Loucy (cell line): ENCODE results near the gene PTPRA.
A peak's percentile ranks its signal among the peaks of the same experiment; 100 is the strongest.

ENCODE experiments used
- H2AFZ ChIP-seq: fragments of 200-600 bp; sonication (generic); 2 replicates; pipeline ENCODE4 v1.6.0; 2016; ENCODE audit warnings: antibody characterized with exemption, mild to moderate bottlenecking, low read length, moderate library complexity
- H3F3A ChIP-seq: fragments of 200-600 bp; 2 replicates; pipeline ENCODE4 v1.6.0; 2016; ENCODE audit warnings: antibody characterized with exemption, low read depth, mild to moderate bottlenecking
- H3K27me3 ChIP-seq: fragments of 200-600 bp; sonication (generic); 2 replicates; pipeline ENCODE4 v1.6.1; 2014; ENCODE audit warnings: low read length, mild to moderate bottlenecking; ENCODE audit not compliant: insufficient read depth, poor library complexity, severe bottlenecking
- H3K36me3 ChIP-seq: fragments of 200-600 bp; sonication (generic); 2 replicates; pipeline ENCODE4 v1.6.1; 2016; ENCODE audit warnings: low read length; ENCODE audit not compliant: insufficient read depth
- H3K4me1 ChIP-seq: fragments of 200-600 bp; sonication (generic); 2 replicates; pipeline ENCODE4 v1.5.1; 2014; ENCODE audit warnings: low read length, mild to moderate bottlenecking; ENCODE audit not compliant: insufficient read depth, poor library complexity, severe bottlenecking
- H3K4me2 ChIP-seq: fragments of 200-600 bp; sonication (generic); 2 replicates; pipeline ENCODE4 v1.6.0; 2014; ENCODE audit warnings: antibody characterized with exemption, low read length, low read depth, mild to moderate bottlenecking; ENCODE audit not compliant: poor library complexity, severe bottlenecking
- H3K4me3 ChIP-seq: fragments of 200-600 bp; sonication (generic); 2 replicates; pipeline ENCODE4 v1.5.1; 2014; ENCODE audit warnings: low read length, mild to moderate bottlenecking, mixed read lengths; ENCODE audit not compliant: poor library complexity, severe bottlenecking
- H3K79me2 ChIP-seq: fragments of 200-600 bp; sonication (generic); 2 replicates; pipeline ENCODE4 v1.6.1; 2014; ENCODE audit warnings: low read length; ENCODE audit not compliant: insufficient read depth
- H3K9ac ChIP-seq: fragments of 200-600 bp; sonication (generic); 2 replicates; pipeline ENCODE4 v1.6.0; 2014; ENCODE audit warnings: mild to moderate bottlenecking, low read depth, low read length, moderate library complexity; ENCODE audit not compliant: poor library complexity, severe bottlenecking
- H3K9me2 ChIP-seq: fragments of 200-600 bp; sonication (generic); replicated peaks from 2 replicates; pipeline ENCODE4 v1.6.1; 2016; ENCODE audit warnings: low read depth, low read length, mixed read lengths
- H3K9me3 ChIP-seq: fragments of 200-600 bp; sonication (generic); 2 replicates; pipeline ENCODE4 v1.6.1; 2014; ENCODE audit warnings: mild to moderate bottlenecking, antibody characterized with exemption, low read length, low read depth; ENCODE audit not compliant: insufficient read depth
- H4K20me1 ChIP-seq: fragments of 200-600 bp; sonication (generic); 2 replicates; pipeline ENCODE4 v1.6.0; 2014; ENCODE audit warnings: antibody characterized with exemption, low read length, mild to moderate bottlenecking; ENCODE audit not compliant: insufficient read depth, poor library complexity, severe bottlenecking
- CTCF ChIP-seq: fragments of 200-600 bp; sonication (generic); conservative IDR thresholded peaks from 2 replicates; pipeline ENCODE4 v1.5.1; 2014; ENCODE audit warnings: mild to moderate bottlenecking, antibody characterized with exemption, low read length
- EZH2phosphoT487 ChIP-seq: fragments of 200-600 bp; IDR thresholded peaks from 2 replicates; pipeline ENCODE4 v1.6.1; 2018; ENCODE audit warnings: antibody characterized with exemption, mild to moderate bottlenecking, moderate library complexity, borderline replicate concordance

The PTPRA gene

DNA sequence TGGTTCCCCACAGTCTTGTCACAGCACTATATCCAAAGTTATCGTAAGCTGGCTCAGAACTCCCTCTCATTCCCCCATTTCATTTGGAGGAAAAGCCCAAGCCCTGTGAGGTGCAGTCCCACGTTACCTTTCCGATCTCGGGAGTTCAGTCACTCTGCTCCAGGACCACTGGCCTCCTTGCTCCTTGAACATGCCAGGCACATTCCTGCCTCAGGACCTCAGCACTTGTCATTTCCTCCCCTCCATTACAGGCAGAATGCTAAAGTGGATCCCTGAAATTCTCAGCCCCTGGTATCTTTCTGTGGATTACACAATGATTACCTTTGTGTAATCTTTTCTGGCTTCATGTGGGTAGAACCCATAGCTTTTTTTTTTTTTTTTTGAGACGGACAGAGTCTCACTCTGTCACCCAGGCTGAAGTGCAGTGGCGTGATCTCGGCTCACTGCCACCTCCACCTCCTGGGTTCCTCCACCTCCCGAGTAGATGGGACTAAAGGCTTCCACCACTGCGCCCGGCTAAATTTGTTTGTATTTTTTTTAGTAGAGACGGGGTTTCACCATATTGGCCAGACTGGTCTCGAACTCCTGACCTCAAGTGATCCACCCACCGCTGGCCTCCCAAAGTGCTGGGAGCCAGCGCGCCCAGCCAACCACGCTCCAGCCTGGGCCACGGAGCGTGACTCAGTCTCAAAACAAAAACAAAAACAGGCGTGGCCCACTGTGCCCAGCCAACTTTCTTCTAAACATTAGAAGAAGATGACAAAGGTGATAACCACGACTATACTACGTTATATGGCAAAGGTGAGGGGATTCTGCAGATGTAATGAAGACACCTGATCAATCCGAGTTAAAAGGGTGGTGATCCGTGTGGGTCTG is 194.1 kb downstream of the PTPRA start:
- Histone ChIP-seq H2AFZ (no peak overlapping the region), H3K9ac (no peak overlapping the region), H3K4me2 (no peak overlapping the region)

DNA sequence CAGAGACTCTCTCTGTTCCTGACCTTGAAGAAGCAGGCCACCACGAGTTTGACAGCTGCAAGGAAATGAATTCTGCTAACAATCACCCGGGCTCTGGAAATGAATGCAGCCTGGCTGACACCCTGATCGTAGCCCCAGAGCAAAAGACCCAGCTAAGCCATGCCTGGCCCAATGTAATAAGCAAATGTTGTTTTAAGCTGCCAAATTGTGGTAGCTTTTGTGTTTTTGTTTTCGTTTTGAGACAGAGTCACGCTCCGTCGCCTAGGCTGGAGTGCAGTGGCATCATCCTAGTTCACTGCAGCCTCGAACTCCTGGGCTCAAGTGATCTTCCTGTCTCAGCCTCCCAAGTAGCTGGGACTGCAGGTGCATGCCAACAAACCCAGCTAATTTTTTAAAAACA is 194.8 kb downstream of the PTPRA start:
- Histone ChIP-seq H3K27me3 (no peaks in the 10 kb centered on the region), H3K79me2 (peaks cover 16% of the 10 kb centered on the region; the same call in 1 of the 2 replicates), H4K20me1 (peaks cover 8% of the 10 kb centered on the region), H3K9me3 (no peaks in the 10 kb centered on the region), H3K4me3 (no peak overlapping the region), H3K4me2 (no peak overlapping the region), H3F3A (no peaks in the 10 kb centered on the region), H3K9me2 (no peaks in the 10 kb centered on the region), H2AFZ (no peak overlapping the region), H3K36me3 (no peaks in the 10 kb centered on the region), H3K9ac (no peak overlapping the region), H3K4me1 (peaks cover 17% of the 10 kb centered on the region)
- TF ChIP-seq CTCF: no peak
- TF ChIP-seq EZH2phosphoT487: no peak

More for the DNA sequence above, 194.1 kb downstream of the PTPRA start:
- Histone ChIP-seq H3K9me3 (no peaks in the 10 kb centered on the region), H3K9me2 (no peaks in the 10 kb centered on the region), H3K4me1 (peaks cover 10% of the 10 kb centered on the region), H3K27me3 (no peaks in the 10 kb centered on the region), H3K4me3 (no peak overlapping the region), H3K36me3 (no peaks in the 10 kb centered on the region), H4K20me1 (peaks cover 8% of the 10 kb centered on the region), H3K79me2 (peaks cover 16% of the 10 kb centered on the region; the same call in 1 of the 2 replicates), H3F3A (no peaks in the 10 kb centered on the region)
- TF ChIP-seq EZH2phosphoT487 (no peak), CTCF (no peak)

DNA sequence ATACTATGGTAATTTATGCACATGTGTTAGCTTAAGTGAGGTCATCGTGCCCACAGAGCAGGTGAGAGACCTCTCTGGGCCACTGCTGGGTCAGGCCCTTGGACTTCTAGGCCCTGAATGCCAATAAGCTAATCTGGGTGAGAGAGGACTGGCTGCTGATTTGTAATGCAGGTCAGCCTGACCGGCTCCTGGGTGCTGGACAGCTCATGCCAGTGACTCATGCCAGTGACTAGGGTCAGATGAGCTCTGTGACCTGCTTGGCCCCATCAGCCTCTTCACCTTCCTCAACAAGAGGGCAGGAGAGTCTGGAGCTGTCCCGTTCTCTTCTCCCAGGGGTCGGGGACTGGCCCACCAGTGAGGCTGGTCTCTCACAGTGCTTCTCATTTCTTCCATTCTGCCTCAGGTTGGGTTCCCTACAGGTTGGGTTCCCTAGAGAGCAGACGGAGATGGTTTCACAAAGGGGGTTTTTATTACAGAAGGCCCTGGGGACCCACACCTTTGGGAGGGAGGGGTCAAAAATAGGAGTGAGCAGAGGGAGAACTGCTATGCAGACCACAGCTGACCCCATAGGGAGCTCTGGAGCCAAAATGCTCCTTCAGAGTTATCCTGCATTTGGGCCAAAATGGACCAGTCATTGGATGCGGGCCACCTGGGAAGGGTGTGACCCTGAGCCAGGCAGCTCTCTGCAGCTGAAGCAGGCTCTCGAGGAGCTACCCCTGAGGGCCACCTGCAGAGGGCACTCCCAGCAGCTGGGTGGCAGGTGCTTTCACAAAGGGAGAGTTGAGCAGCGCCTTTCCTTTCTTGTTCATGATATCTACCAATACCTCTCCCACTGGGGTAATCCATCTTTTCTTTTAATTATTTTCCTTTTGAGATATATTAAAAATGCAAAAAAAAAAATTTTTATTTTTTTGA is 196.0 kb downstream of the PTPRA start:
- Histone ChIP-seq H3K9me2 (no peaks in the 10 kb centered on the region), H4K20me1 (peaks cover 8% of the 10 kb centered on the region), H3K27me3 (no peaks in the 10 kb centered on the region), H3K9me3 (no peaks in the 10 kb centered on the region), H3K36me3 (no peaks in the 10 kb centered on the region), H3K4me3 (no peak overlapping the region), H3K9ac (no peak overlapping the region), H3F3A (no peaks in the 10 kb centered on the region), H3K79me2 (peaks cover 16% of the 10 kb centered on the region; the same call in 1 of the 2 replicates), H2AFZ (no peak overlapping the region), H3K4me1 (peaks cover 17% of the 10 kb centered on the region), H3K4me2 (no peak overlapping the region)
- TF ChIP-seq EZH2phosphoT487 (no peak), CTCF (peak; percentile 74)
